ENCODE results near the gene SSBP3. TPM values are rescaled to one million over a fixed set of nuclear protein-coding genes. Genes with fewer than 3 reads are reported as not detected.

SSBP3 gene
- total and polyA plus RNA-seq, 2 experiments from 2014 or later: 6.2 to 19.9 TPM

GRCh38 chr1:54178296-54179070 is 227.7 kb downstream of the SSBP3 start:
- Histone ChIP-seq H3K9ac (no peak overlapping the region), H3K79me2 (ENCODE audit: insufficient read depth) (no peaks in the 10 kb centered on the region), H3K27me3 (replicated peaks; ENCODE audit: insufficient read depth) (no peaks in the 10 kb centered on the region), H3K9me3 (ENCODE audit: low read depth) (no peaks in the 10 kb centered on the region), H4K20me1 (ENCODE audit: insufficient read depth) (no peaks in the 10 kb centered on the region), H3K36me3 (ENCODE audit: low read depth) (no peaks in the 10 kb centered on the region), H2AFZ (no peak overlapping the region), H3K4me3 (no peak overlapping the region), H3K27ac (no peak overlapping the region), H3K4me1 (ENCODE audit: insufficient read depth) (no peaks in the 10 kb centered on the region), H3K4me2 (ENCODE audit: unreplicated experiment) (no peak overlapping the region), H3K9me2 (ENCODE audit: insufficient read depth) (no peaks in the 10 kb centered on the region), H3F3A (ENCODE audit: insufficient read depth) (no peaks in the 10 kb centered on the region)
- in situ Hi-C loops (cut with MboI): no loop called here
- 78 to 84% methylated on average over 9 of the region's 9 CpGs for WGBS, 2 experiments (ENCODE audit: low coverage in 1 of 2, low lambda C conversion rate in 2 of 2, missing lambda C conversion rate in 2 of 2)
- TF ChIP-seq EZH2 (IDR thresholded peaks at IDR 0.05; ENCODE audit: insufficient read depth, poor library complexity, severe bottlenecking) (no peak), EZH2phosphoT487 (IDR thresholded peaks at IDR 0.05; ENCODE audit: insufficient read depth, low read depth) (no peak)
- no peak for DNase-seq

DNA sequence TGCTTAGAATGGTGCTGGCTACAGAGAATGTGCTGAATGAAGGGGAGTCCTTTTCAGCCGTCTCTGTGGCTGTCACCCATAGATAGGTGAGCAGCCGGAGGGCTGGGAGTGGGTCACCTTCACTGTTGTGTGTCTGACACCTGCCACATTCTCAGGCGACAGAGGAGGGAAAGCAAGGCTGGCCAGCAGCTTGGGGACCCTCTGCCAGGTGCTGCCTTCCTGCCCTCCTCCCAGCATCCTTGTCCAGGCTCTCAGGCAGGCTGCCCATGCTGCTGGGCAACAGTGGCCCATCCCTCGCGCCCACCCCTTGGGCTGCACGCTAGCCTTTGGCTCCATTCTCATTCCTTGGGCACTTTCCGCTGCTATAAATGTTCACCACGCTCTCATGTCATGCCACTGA is 228.5 kb downstream of the SSBP3 start:
- no peaks in the 10 kb centered on the region for H3K36me3 ChIP-seq (ENCODE audit: low read depth)
- H3K4me3 ChIP-seq: no peak overlapping the region
- H3K4me1 ChIP-seq (ENCODE audit: insufficient read depth): no peaks in the 10 kb centered on the region
- H4K20me1 ChIP-seq (ENCODE audit: insufficient read depth): no peaks in the 10 kb centered on the region
- in situ Hi-C loops (cut with MboI): no loop called here
- 86 to 93% methylated on average over 8 of the region's 8 CpGs for WGBS, 2 experiments (ENCODE audit: low coverage in 1 of 2, low lambda C conversion rate in 2 of 2, missing lambda C conversion rate in 2 of 2)
- no peaks in the 10 kb centered on the region for H3K27me3 ChIP-seq (replicated peaks; ENCODE audit: insufficient read depth)
- no peaks in the 10 kb centered on the region for H3K79me2 ChIP-seq (ENCODE audit: insufficient read depth)
- no peak overlapping the region for H2AFZ ChIP-seq
- H3K9me3 ChIP-seq (ENCODE audit: low read depth): no peaks in the 10 kb centered on the region
- no peaks in the 10 kb centered on the region for H3K9me2 ChIP-seq (ENCODE audit: insufficient read depth)
- H3K4me2 ChIP-seq (ENCODE audit: unreplicated experiment): no peak overlapping the region
- H3K27ac ChIP-seq: no peak overlapping the region
- TF ChIP-seq EZH2 (IDR thresholded peaks at IDR 0.05; ENCODE audit: insufficient read depth, poor library complexity, severe bottlenecking) (no peak), EZH2phosphoT487 (IDR thresholded peaks at IDR 0.05; ENCODE audit: insufficient read depth, low read depth) (no peak)
- no peaks in the 10 kb centered on the region for H3F3A ChIP-seq (ENCODE audit: insufficient read depth)
- no peak overlapping the region for H3K9ac ChIP-seq
- DNase-seq: no peak

GRCh38 chr1:54176621-54177327 is 229.4 kb downstream of the SSBP3 start:
- 88 to 95% methylated on average over 6 of the region's 6 CpGs for WGBS, 2 experiments (ENCODE audit: low coverage in 1 of 2, low lambda C conversion rate in 2 of 2, missing lambda C conversion rate in 2 of 2)
- no peaks in the 10 kb centered on the region for H3K9me2 ChIP-seq (ENCODE audit: insufficient read depth)
- no peaks in the 10 kb centered on the region for H3K79me2 ChIP-seq (ENCODE audit: insufficient read depth)
- no peaks in the 10 kb centered on the region for H3K27me3 ChIP-seq (replicated peaks; ENCODE audit: insufficient read depth)
- no peaks in the 10 kb centered on the region for H3K4me1 ChIP-seq (ENCODE audit: insufficient read depth)
- H3K27ac ChIP-seq: no peak overlapping the region
- H3K4me3 ChIP-seq: no peak overlapping the region
- no peak overlapping the region for H2AFZ ChIP-seq
- DNase-seq: no peak
- TF ChIP-seq EZH2 (IDR thresholded peaks at IDR 0.05; ENCODE audit: insufficient read depth, poor library complexity, severe bottlenecking): no peak
- TF ChIP-seq EZH2phosphoT487 (IDR thresholded peaks at IDR 0.05; ENCODE audit: insufficient read depth, low read depth): no peak
- H3K36me3 ChIP-seq (ENCODE audit: low read depth): no peaks in the 10 kb centered on the region
- no peak overlapping the region for H3K9ac ChIP-seq
- in situ Hi-C loops (cut with MboI): no loop called here
- no peaks in the 10 kb centered on the region for H3F3A ChIP-seq (ENCODE audit: insufficient read depth)
- no peaks in the 10 kb centered on the region for H3K9me3 ChIP-seq (ENCODE audit: low read depth)
- H4K20me1 ChIP-seq (ENCODE audit: insufficient read depth): no peaks in the 10 kb centered on the region
- H3K4me2 ChIP-seq (ENCODE audit: unreplicated experiment): no peak overlapping the region

Other genes starting within 250 kb of the SSBP3 start
- 2.5 and 4.9 TPM in 2 replicates for gene CYB5RL, start 206.4 kb downstream of the SSBP3 start, total RNA-seq (2014; rRNA removed; shearing (Covaris generic))
- 3.0 and 3.3 TPM in 2 replicates for gene CYB5RL, start 206.4 kb downstream of the SSBP3 start, polyA plus RNA-seq (2016; fragmentation: Nextera tagmentation; extraction: Ambion mirVana)
- gene MRPL37, start 206.2 kb downstream of the SSBP3 start, total RNA-seq (2014; rRNA removed; shearing (Covaris generic)): 111 and 113 TPM in 2 replicates
- gene MRPL37, start 206.2 kb downstream of the SSBP3 start, polyA plus RNA-seq (2016; fragmentation: Nextera tagmentation; extraction: Ambion mirVana): 91.3 and 102 TPM in 2 replicates
- gene ACOT11, start 141.8 kb upstream of the SSBP3 start, total RNA-seq (2014; rRNA removed; shearing (Covaris generic)): 3.6 and 4.8 TPM in 2 replicates
- 3.4 and 3.6 TPM in 2 replicates for gene ACOT11, start 141.8 kb upstream of the SSBP3 start, polyA plus RNA-seq (2016; fragmentation: Nextera tagmentation; extraction: Ambion mirVana)
- gene FAM151A, start 217.1 kb upstream of the SSBP3 start, total RNA-seq (2014; rRNA removed; shearing (Covaris generic)): not detected in 2 replicates
- gene FAM151A, start 217.1 kb upstream of the SSBP3 start, polyA plus RNA-seq (2016; fragmentation: Nextera tagmentation; extraction: Ambion mirVana): 0.09 TPM in 1 of 2 replicates, not detected in the other
- gene MROH7, start 235.4 kb upstream of the SSBP3 start, total RNA-seq (2014; rRNA removed; shearing (Covaris generic)): 0.51 and 0.65 TPM in 2 replicates
- 0.13 TPM in 1 of 2 replicates, not detected in the other for gene MROH7, start 235.4 kb upstream of the SSBP3 start, polyA plus RNA-seq (2016; fragmentation: Nextera tagmentation; extraction: Ambion mirVana)